H9 (cell line): ENCODE data around the gene CCDC180. TPM values are rescaled to one million over a fixed set of nuclear protein-coding genes. Genes with fewer than 3 reads are reported as not detected.

ENCODE experiments used
- DNase-seq: peaks from one replicate; pipeline ENCODE4 v3.0.0-alpha.2; 2017
- H2AFZ ChIP-seq: one replicate; pipeline ENCODE4 v1.6.1; 2013; ENCODE audit warnings: mild to moderate bottlenecking, low read length, control low read depth, moderate library complexity
- H2AK5ac ChIP-seq: 2 replicates; pipeline ENCODE4 v1.6.1; 2013; ENCODE audit warnings: low read length, control low read depth, mixed read lengths; ENCODE audit not compliant: insufficient read length
- H2BK120ac ChIP-seq: one replicate; pipeline ENCODE4 v1.6.1; 2013; ENCODE audit warnings: low read depth, mild to moderate bottlenecking, low read length, control low read depth, inconsistent platforms; ENCODE audit not compliant: poor library complexity, severe bottlenecking
- H2BK12ac ChIP-seq: 2 replicates; pipeline ENCODE4 v1.6.1; 2013; ENCODE audit warnings: low read length, control low read depth, mixed read lengths, low read depth; ENCODE audit not compliant: insufficient read length
- H2BK15ac ChIP-seq: 2 replicates; pipeline ENCODE4 v1.6.1; 2013; ENCODE audit warnings: low read depth, low read length, control low read depth
- H2BK20ac ChIP-seq: one replicate; pipeline ENCODE4 v1.6.1; 2013; ENCODE audit warnings: low read depth, mild to moderate bottlenecking, low read length, control low read depth, inconsistent platforms; ENCODE audit not compliant: poor library complexity, severe bottlenecking
- H2BK5ac ChIP-seq: 2 replicates; pipeline ENCODE4 v1.6.1; 2013; ENCODE audit warnings: low read length, control low read depth, mixed read lengths; ENCODE audit not compliant: insufficient read length
- H3K14ac ChIP-seq: 2 replicates; pipeline ENCODE4 v1.6.1; 2013; ENCODE audit warnings: low read length, control low read depth; ENCODE audit not compliant: insufficient read depth
- H3K18ac ChIP-seq: 2 replicates; pipeline ENCODE4 v1.6.1; 2013; ENCODE audit warnings: low read depth, mild to moderate bottlenecking, mixed read lengths, low read length, control low read depth; ENCODE audit not compliant: insufficient read length
- H3K23ac ChIP-seq: 2 replicates; pipeline ENCODE4 v1.6.1; 2013; ENCODE audit warnings: low read length, control low read depth, mixed read lengths, low read depth; ENCODE audit not compliant: insufficient read length
- H3K23me2 ChIP-seq: 2 replicates; pipeline ENCODE4 v1.6.1; 2013; ENCODE audit warnings: low read depth, mild to moderate bottlenecking, mixed read lengths, low read length, control low read depth; ENCODE audit not compliant: insufficient read length, poor library complexity, severe bottlenecking
- H3K27ac ChIP-seq: 2 replicates; pipeline ENCODE4 v1.5.1; 2013; ENCODE audit warnings: low read length, control low read depth, mixed read lengths, low read depth; ENCODE audit not compliant: insufficient read length
- H3K27me3 ChIP-seq: 2 replicates; pipeline ENCODE4 v1.6.1; 2013; ENCODE audit warnings: low read length, control low read depth, inconsistent platforms; ENCODE audit not compliant: insufficient read depth
- H3K4ac ChIP-seq: 2 replicates; pipeline ENCODE4 v1.6.1; 2013; ENCODE audit warnings: low read depth, mild to moderate bottlenecking, control low read depth, inconsistent platforms, low read length, moderate library complexity
- H3K4me1 ChIP-seq: 2 replicates; pipeline ENCODE4 v1.6.1; 2013; ENCODE audit warnings: low read length, control low read depth, inconsistent platforms; ENCODE audit not compliant: insufficient read depth
- H3K4me2 ChIP-seq: 2 replicates; pipeline ENCODE4 v1.6.1; 2013; ENCODE audit warnings: low read length, control low read depth, mixed read lengths; ENCODE audit not compliant: insufficient read length, insufficient read depth
- H3K56ac ChIP-seq: 2 replicates; pipeline ENCODE4 v1.6.1; 2013; ENCODE audit warnings: low read depth, mild to moderate bottlenecking, mixed read lengths, low read length, control low read depth; ENCODE audit not compliant: insufficient read length
- H3K79me1 ChIP-seq: 2 replicates; pipeline ENCODE4 v1.6.1; 2013; ENCODE audit warnings: low read depth, mild to moderate bottlenecking, moderate library complexity, low read length, control low read depth, inconsistent platforms; ENCODE audit not compliant: insufficient read depth, poor library complexity, severe bottlenecking
- H3K79me2 ChIP-seq: 2 replicates; pipeline ENCODE4 v1.6.1; 2013; ENCODE audit warnings: low read length, control low read depth, inconsistent platforms; ENCODE audit not compliant: insufficient read depth
- H3K9ac ChIP-seq: 2 replicates; pipeline ENCODE4 v1.6.1; 2013; ENCODE audit warnings: low read length, control low read depth, mixed read lengths; ENCODE audit not compliant: insufficient read length; ENCODE audit errors: extremely low read depth
- H3K9me3 ChIP-seq: one replicate; pipeline ENCODE4 v1.6.1; 2013; ENCODE audit warnings: low read depth, low read length, inconsistent platforms; ENCODE audit not compliant: control insufficient read depth
- H3T11ph ChIP-seq: one replicate; pipeline ENCODE4 v1.6.1; 2013; ENCODE audit warnings: mild to moderate bottlenecking, low read length, control low read depth, inconsistent platforms
- H4K20me1 ChIP-seq: one replicate; pipeline ENCODE4 v1.6.1; 2013; ENCODE audit not compliant: control insufficient read depth, insufficient read length, insufficient read depth
- H4K5ac ChIP-seq: 2 replicates; pipeline ENCODE4 v1.6.1; 2013; ENCODE audit warnings: low read depth, mild to moderate bottlenecking, mixed read lengths, low read length, control low read depth; ENCODE audit not compliant: insufficient read length
- H4K8ac ChIP-seq: replicated peaks from 2 replicates; pipeline ENCODE4 v1.6.1; 2013; ENCODE audit warnings: low read length, control low read depth, mixed read lengths, low read depth; ENCODE audit not compliant: insufficient read length
- H4K91ac ChIP-seq: 2 replicates; pipeline ENCODE4 v1.6.1; 2013; ENCODE audit warnings: low read depth, mild to moderate bottlenecking, moderate library complexity, mixed read lengths, low read length, control low read depth; ENCODE audit not compliant: insufficient read length
- H3K27ac Mint-ChIP-seq, 3 experiments: 2 replicates in 2 of 3; 3 replicates in 1 of 3; pipeline ENCODE4 v1.8.0; 2020 to 2021; ENCODE audit warnings: mixed read lengths in 3 of 3, mild to moderate bottlenecking in 1 of 3, moderate library complexity in 1 of 3
- H3K27me3 Mint-ChIP-seq: 2 replicates; pipeline ENCODE4 v1.8.0; 2021; ENCODE audit warnings: low read depth, mild to moderate bottlenecking, moderate library complexity, mixed read lengths
- H3K36me3 Mint-ChIP-seq, 3 experiments: 2 replicates in 2 of 3; 3 replicates in 1 of 3; pipeline ENCODE4 v1.8.0; 2020 to 2021; ENCODE audit warnings: low read depth in 3 of 3, mixed read lengths in 3 of 3; ENCODE audit not compliant: insufficient read depth in 1 of 3
- H3K4me1 Mint-ChIP-seq, 2 experiments: 2 replicates each; pipeline ENCODE4 v1.8.0; 2020; ENCODE audit warnings: mixed read lengths in 2 of 2
- H3K4me3 Mint-ChIP-seq, 2 experiments: 2 replicates in 1 of 2; 3 replicates in 1 of 2; pipeline ENCODE4 v1.8.0; 2020 to 2021; ENCODE audit warnings: mild to moderate bottlenecking in 2 of 2, mixed read lengths in 2 of 2, moderate library complexity in 1 of 2
- H3K9me3 Mint-ChIP-seq, 2 experiments: 2 replicates in 1 of 2; 3 replicates in 1 of 2; pipeline ENCODE4 v1.8.0; 2020; ENCODE audit warnings: mild to moderate bottlenecking in 2 of 2, mixed read lengths in 2 of 2, moderate library complexity in 1 of 2
- WGBS: extraction: QIAGEN DNeasy Blood & Tissue Kit; methylation state at CpG from one replicate; pipeline ENCODE4 v1.1.7; 2013; ENCODE audit warnings: missing lambda C conversion rate, low lambda C conversion rate, mixed read lengths; ENCODE audit not compliant: insufficient read length; ENCODE audit errors: extremely low coverage; 5-methylcytosine and 5-hydroxymethylcytosine counted together
- total RNA-seq: library from RNA; stranded (reverse); gene quantifications from 2 replicates; pipeline ENCODE4 v1.2.1, GENCODE V29; 2021
- TF ChIP-seq, protein P1 (sequence below): fragments of 200-600 bp; sonication (generic); conservative IDR thresholded peaks from 3 replicates; pipeline ENCODE4 v1.8.0; 2021; ENCODE audit warnings: antibody characterized with exemption, mild to moderate bottlenecking

CCDC180 gene
- total RNA-seq, 1 experiment from 2014 or later = 5.9 TPM

DNA sequence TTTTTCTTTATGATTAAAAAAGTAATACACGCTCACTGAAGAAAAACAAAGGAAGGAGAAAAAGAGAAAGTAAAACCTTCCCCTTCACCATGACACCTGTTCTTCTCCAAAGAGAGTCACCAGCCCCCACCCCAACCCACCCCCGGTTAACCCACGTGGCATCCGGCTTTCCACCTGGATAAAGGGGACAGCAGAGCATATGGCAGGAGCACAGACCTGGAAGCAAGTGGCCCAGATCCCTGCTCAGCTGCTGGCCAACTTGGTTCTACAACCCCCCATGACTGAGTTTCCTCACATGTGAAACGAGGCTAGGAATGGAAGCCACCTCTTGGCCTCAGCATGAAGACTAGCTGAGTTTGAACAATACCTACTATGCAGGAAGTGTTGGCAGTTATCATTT is 5.1 kb downstream of the CCDC180 start:
- peaks cover 5 to 36% (median 34%) of the 10 kb centered on the region in 3 experiments; a peak in 6 of 7 replicates for H3K36me3 Mint-ChIP-seq
- H3K18ac ChIP-seq = no peak overlapping the region

More for the DNA sequence above, 5.1 kb downstream of the CCDC180 start:
- H2AK5ac ChIP-seq = no peak overlapping the region
- WGBS = no CpG with 5 or more reads among the region's 5 CpGs
- H3K79me1 ChIP-seq = no peaks in the 10 kb centered on the region
- H3K23me2 ChIP-seq = no peaks in the 10 kb centered on the region
- H2BK120ac ChIP-seq = no peak overlapping the region
- Mint-ChIP-seq H3K4me3 (no peak overlapping the region), H3K27me3 (0 out of 2 replicates have a peak, but pooled peaks cover 1% of the 10 kb centered on the region), H3K9me3 (no peaks in the 10 kb centered on the region; a peak in 1 of 5 replicates), H3K27ac (no peak overlapping the region), H3K4me1 (peaks cover 2 to 6% of the 10 kb centered on the region in 2 experiments)
- H4K8ac ChIP-seq = no peak overlapping the region
- no peak overlapping the region for H2AFZ ChIP-seq
- no peaks in the 10 kb centered on the region for H3K9me3 ChIP-seq
- no peak overlapping the region for H3K14ac ChIP-seq
- H3T11ph ChIP-seq = no peak overlapping the region
- H3K9ac ChIP-seq = no peak overlapping the region
- DNase-seq = no peak
- H3K23ac ChIP-seq = no peak overlapping the region
- H3K4me2 ChIP-seq = no peak overlapping the region
- TF ChIP-seq, protein P1, sequence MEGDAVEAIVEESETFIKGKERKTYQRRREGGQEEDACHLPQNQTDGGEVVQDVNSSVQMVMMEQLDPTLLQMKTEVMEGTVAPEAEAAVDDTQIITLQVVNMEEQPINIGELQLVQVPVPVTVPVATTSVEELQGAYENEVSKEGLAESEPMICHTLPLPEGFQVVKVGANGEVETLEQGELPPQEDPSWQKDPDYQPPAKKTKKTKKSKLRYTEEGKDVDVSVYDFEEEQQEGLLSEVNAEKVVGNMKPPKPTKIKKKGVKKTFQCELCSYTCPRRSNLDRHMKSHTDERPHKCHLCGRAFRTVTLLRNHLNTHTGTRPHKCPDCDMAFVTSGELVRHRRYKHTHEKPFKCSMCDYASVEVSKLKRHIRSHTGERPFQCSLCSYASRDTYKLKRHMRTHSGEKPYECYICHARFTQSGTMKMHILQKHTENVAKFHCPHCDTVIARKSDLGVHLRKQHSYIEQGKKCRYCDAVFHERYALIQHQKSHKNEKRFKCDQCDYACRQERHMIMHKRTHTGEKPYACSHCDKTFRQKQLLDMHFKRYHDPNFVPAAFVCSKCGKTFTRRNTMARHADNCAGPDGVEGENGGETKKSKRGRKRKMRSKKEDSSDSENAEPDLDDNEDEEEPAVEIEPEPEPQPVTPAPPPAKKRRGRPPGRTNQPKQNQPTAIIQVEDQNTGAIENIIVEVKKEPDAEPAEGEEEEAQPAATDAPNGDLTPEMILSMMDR = no peak
- H4K20me1 ChIP-seq = no peaks in the 10 kb centered on the region
- no peak overlapping the region for H2BK15ac ChIP-seq
- H2BK12ac ChIP-seq = no peak overlapping the region
- no peak overlapping the region for H4K91ac ChIP-seq
- H3K56ac ChIP-seq = no peak overlapping the region
- no peak overlapping the region for H4K5ac ChIP-seq
- H3K4me1 ChIP-seq = no peaks in the 10 kb centered on the region
- no peak overlapping the region for H3K4ac ChIP-seq
- no peak overlapping the region for H2BK20ac ChIP-seq
- no peaks in the 10 kb centered on the region for H3K27me3 ChIP-seq
- H2BK5ac ChIP-seq = no peak overlapping the region
- H3K79me2 ChIP-seq = no peaks in the 10 kb centered on the region
- H3K27ac ChIP-seq = no peak overlapping the region
